Peyer's patch (tissue), 4 donors: ENCODE data around the gene PYGB. TPM values are rescaled to one million over a fixed set of nuclear protein-coding genes. Genes with fewer than 3 reads are reported as not detected.

Experiments used
- DNase-seq, 3 donors: peaks; one replicate each; pipeline ENCODE4 v3.0.0-alpha.2; 2017 to 2019
- H3K27ac ChIP-seq, 4 donors: fragments of 200-600 bp; sonication (generic); one replicate each; pipeline ENCODE4 v1.5.1; 2016 to 2019
- H3K27me3 ChIP-seq, 2 donors: fragments of 200-600 bp; sonication (generic); one replicate each; pipeline ENCODE4 v1.5.1; 2019
- H3K36me3 ChIP-seq, 3 donors: fragments of 200-600 bp; sonication (generic); one replicate each; pipeline ENCODE4 v1.5.1; 2016 to 2019
- H3K4me1 ChIP-seq, 4 donors: fragments of 200-600 bp; sonication (generic); one replicate each; pipeline ENCODE4 v1.5.1; 2016 to 2019
- H3K4me3 ChIP-seq, 4 donors: fragments of 200-600 bp; sonication (generic); 1 replicate in 3 of 4; 2 replicates in 1 of 4; pipeline ENCODE4 v1.5.1; 2016 to 2019; ENCODE audit warnings: mild to moderate bottlenecking in 1 of 4
- H3K9me3 ChIP-seq, 4 donors: fragments of 200-600 bp; sonication (generic); one replicate each; pipeline ENCODE4 v1.5.1; 2016 to 2019; ENCODE audit warnings: mild to moderate bottlenecking in 1 of 4
- CTCF ChIP-seq, 6 experiments: fragments of 450-650 bp in 4 of 6; fragments of 200-600 bp in 2 of 6; sonication (generic) in 1 of 6; IDR thresholded peaks; one replicate each; pipeline ENCODE4 v1.5.1; 2017 to 2019; ENCODE audit warnings: antibody characterized with exemption in 6 of 6, mild to moderate bottlenecking in 3 of 6, moderate library complexity in 1 of 6
- POLR2A ChIP-seq, 2 donors: fragments of 450-650 bp; IDR thresholded peaks; one replicate each; pipeline ENCODE4 v1.5.1; 2017; ENCODE audit warnings: antibody characterized with exemption in 2 of 2, mild to moderate bottlenecking in 2 of 2, moderate library complexity in 2 of 2
- total RNA-seq, 4 donors: library from RNA; depleted of rRNA; stranded (reverse); fragments of >200 nt; gene quantifications; one replicate each; pipeline ENCODE4 v1.1.0, GENCODE V29; 2016

The PYGB gene
- total RNA-seq, 4 donors from 2014 or later, result 88.3 to 154 (median 124) TPM

GRCh38 chr20:25242231-25242630 lies 5.7 kb upstream of the PYGB start:
- H3K4me3 ChIP-seq, result no peak overlapping the region
- H3K4me1 ChIP-seq, result peaks cover 0 to 27% (median 4%) of the 10 kb centered on the region in 4 donors
- DNase-seq, result no peak
- TF ChIP-seq CTCF (IDR thresholded peaks at IDR 0.05) (no peak), POLR2A (IDR thresholded peaks at IDR 0.05) (no peak)
- H3K9me3 ChIP-seq, result no peaks in the 10 kb centered on the region
- H3K27me3 ChIP-seq, result no peaks in the 10 kb centered on the region
- no peaks in the 10 kb centered on the region for H3K36me3 ChIP-seq
- no peak overlapping the region for H3K27ac ChIP-seq

- H3K27ac ChIP-seq, result no peak overlapping the region
- H3K9me3 ChIP-seq, result no peaks in the 10 kb centered on the region
- H3K4me1 ChIP-seq, result peaks cover 0 to 15% (median 2%) of the 10 kb centered on the region in 4 donors
- TF ChIP-seq CTCF (IDR thresholded peaks at IDR 0.05), result no peak
- TF ChIP-seq POLR2A (IDR thresholded peaks at IDR 0.05), result no peak
- no peaks in the 10 kb centered on the region for H3K27me3 ChIP-seq
- no peaks in the 10 kb centered on the region for H3K36me3 ChIP-seq
- no peak overlapping the region for H3K4me3 ChIP-seq
- no peak for DNase-seq
Observed at GRCh38 chr20:25243416-25243979, 4.4 kb upstream of the PYGB start.

- H3K36me3 ChIP-seq, result no peaks in the 10 kb centered on the region
- peaks cover 0 to 27% (median 4%) of the 10 kb centered on the region in 4 donors for H3K4me1 ChIP-seq
- no peaks in the 10 kb centered on the region for H3K27me3 ChIP-seq
- TF ChIP-seq CTCF (IDR thresholded peaks at IDR 0.05) (no peak), POLR2A (IDR thresholded peaks at IDR 0.05) (no peak)
- no peaks in the 10 kb centered on the region for H3K9me3 ChIP-seq
- DNase-seq, result no peak
- H3K27ac ChIP-seq, result no peak overlapping the region
- H3K4me3 ChIP-seq, result no peak overlapping the region
Observed at GRCh38 chr20:25244976-25245375, 2.9 kb upstream of the PYGB start.

GRCh38 chr20:25245461-25245860 lies 2.4 kb upstream of the PYGB start:
- no peaks in the 10 kb centered on the region for H3K27me3 ChIP-seq
- peaks cover 0 to 31% (median 4%) of the 10 kb centered on the region in 4 donors for H3K4me1 ChIP-seq
- H3K9me3 ChIP-seq, result no peaks in the 10 kb centered on the region
- no peaks in the 10 kb centered on the region for H3K36me3 ChIP-seq
- no peak for TF ChIP-seq CTCF (IDR thresholded peaks at IDR 0.05)
- TF ChIP-seq POLR2A (IDR thresholded peaks at IDR 0.05), result no peak
- no peak overlapping the region for H3K4me3 ChIP-seq
- peak overlapping the region in 1 of 4 donors; percentile 98 for H3K27ac ChIP-seq
- no peak for DNase-seq

GRCh38 chr20:25246182-25246999 lies 1.5 kb upstream of the PYGB start:
- no peaks in the 10 kb centered on the region for H3K36me3 ChIP-seq
- DNase-seq, result peak in 2 of 3 donors; percentile 50 to 52
- peaks cover 0 to 35% (median 4%) of the 10 kb centered on the region in 4 donors for H3K4me1 ChIP-seq
- TF ChIP-seq CTCF (IDR thresholded peaks at IDR 0.05) (no peak), POLR2A (IDR thresholded peaks at IDR 0.05) (peak in 1 of 2 donors; percentile 58)
- peak overlapping the region in 2 of 4 donors; percentile 88 to 90 for H3K4me3 ChIP-seq
- no peaks in the 10 kb centered on the region for H3K27me3 ChIP-seq
- H3K9me3 ChIP-seq, result no peaks in the 10 kb centered on the region
- H3K27ac ChIP-seq, result peak overlapping the region; percentile 82 to 98 (median 94)
